Left forelimb (tissue), 1 donor: ENCODE results near the gene TMEM150C.
"Not testable (repeated sequence)": the region's sequence is repeated elsewhere in the genome, so short reads cannot be mapped to it uniquely, and the experiment has no call there.

ENCODE experiments used
- DNase-seq: peaks from one replicate; pipeline ENCODE4 v3.0.0-alpha.2; 2018; ENCODE audit warnings: low spot score

The TMEM150C gene

GRCh38 chr4:82473621-82474164 is 88.1 kb downstream of the TMEM150C start:
- DNase-seq: no peak

DNA sequence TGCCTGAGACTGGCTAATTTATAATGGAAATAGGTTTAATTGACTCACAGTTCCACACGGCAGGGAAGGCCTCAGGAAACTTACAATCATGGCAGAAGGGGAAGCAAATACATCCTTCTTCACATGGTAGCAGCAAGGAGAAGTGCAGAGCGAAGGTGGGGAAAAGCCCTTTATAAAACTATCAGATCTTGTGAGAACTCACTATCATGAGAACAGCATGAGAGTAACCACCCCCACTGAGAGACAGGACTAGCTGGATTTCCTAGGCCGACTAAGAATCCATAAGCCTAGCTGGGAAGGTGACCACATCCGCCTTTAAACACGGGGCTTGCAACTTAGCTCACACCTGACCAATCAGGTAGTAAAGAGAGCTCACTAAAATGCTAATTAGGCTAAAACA is 88.7 kb downstream of the TMEM150C start:
- not testable (repeated sequence) for DNase-seq

DNA sequence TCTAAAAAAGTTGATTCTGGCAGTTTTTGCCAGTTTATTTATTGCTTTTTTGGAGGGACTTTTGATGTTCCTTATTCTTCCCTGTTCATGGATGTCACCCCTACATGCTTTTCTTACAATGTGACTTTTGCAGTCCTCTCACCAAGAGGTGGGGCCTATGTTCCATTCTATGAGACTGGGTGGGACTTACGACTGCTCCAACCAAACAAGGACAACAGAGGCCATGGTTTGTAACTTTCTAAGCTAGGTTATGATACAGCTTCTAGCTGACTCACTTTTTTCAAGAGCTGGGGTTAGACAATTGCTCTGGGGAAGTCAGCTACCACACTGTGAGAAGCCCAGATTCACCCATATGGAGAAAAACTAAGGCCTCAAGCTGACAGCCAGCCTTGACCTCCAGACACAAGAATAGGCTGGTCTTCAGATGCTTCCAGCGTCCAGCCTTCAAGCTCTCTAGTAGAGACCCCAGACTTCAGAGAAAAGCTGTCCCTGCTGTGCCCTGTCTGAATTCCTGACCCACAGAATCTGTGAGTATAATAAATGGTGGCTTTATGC is 91.9 kb downstream of the TMEM150C start:
- no peak for DNase-seq

DNA sequence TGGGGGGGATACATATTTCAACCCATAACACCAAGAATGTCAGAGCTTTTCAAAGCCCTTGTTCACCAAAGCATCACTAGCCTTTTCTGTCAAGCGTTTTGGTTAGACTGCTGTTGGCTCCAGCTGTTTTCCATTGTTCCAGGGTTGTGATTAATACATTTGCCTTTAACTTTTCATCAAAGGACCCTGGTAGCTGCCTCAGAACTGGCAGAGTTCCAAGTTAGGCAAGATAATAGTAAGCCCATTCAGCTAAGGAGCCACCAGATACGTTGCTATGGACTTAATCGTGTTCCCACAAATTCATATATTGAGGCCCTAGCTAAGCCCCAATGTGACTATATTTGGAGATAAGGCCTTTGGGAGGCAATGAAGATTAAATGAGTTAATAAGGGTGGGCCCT is 94.3 kb downstream of the TMEM150C start:
- no peak for DNase-seq

- DNase-seq: no peak
These were observed 98.6 kb downstream of the TMEM150C start for GRCh38 chr4:82463221-82463620.

GRCh38 chr4:82462415-82462831 is 99.4 kb downstream of the TMEM150C start:
- peak; percentile 92 for DNase-seq

DNA sequence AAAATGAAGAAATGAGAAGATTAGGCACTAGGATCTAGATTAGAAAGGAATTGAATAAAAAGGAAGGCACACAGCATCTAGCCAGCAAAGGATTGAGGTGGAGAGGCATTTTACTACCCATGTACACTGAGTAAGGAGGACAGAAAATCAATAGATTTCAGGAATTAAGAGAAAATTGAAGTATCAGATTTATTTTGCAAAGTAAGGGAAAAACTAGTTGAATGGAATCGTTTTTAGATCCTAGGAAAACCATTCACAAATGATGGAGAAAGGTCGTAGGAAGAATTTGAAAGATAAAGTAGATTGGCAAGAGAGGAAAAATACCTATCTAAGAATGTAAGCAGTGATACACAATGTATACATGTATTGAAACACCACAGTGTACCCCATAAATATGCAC is 100.1 kb downstream of the TMEM150C start:
- no peak for DNase-seq

DNA sequence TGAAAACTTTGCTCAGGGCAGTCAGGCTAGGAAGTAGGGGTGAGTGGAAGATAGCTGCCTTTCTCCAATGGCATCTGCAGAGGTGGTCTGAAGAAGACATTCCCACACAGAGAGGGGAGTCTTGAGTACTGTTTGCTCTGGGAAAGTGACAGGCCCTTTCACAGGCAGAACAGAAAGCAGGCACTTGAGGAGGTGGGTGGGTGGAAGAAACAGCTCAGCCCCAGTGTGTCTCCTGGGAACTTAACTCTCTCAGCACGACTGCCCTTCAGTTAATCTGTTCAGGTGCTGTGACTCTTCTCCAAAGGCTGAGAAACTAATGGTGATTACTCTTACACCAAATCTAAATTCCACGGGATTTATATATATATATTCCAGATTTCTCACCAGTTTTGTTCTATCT is 103.1 kb downstream of the TMEM150C start:
- no peak for DNase-seq

GRCh38 chr4:82457266-82457665 is 104.5 kb downstream of the TMEM150C start:
- DNase-seq: no peak

DNA sequence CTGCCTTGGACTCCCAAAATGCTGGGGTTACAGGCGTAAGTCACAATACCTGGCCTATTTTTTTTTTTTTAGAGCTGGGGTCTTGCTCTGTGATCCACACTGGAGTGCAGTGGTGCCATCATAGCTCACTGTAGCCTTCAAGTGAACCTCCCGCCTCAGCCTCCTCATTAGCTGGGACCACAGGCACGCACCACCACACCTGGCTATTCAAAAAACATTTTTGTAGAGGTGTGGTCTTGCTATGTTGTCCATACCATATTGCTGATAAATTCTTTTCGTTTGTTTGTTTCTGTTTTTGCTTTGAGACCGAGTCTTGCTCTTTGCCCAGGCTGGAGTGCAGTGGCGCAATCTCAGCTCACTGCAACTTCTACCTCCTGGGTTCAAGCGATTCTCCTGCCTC is 109.8 kb downstream of the TMEM150C start:
- DNase-seq: no peak

- no peak for DNase-seq
These were observed 110.6 kb downstream of the TMEM150C start for GRCh38 chr4:82450966-82451755.

GRCh38 chr4:82447886-82448285 is 113.9 kb downstream of the TMEM150C start:
- no peak for DNase-seq

GRCh38 chr4:82439088-82439487 is 122.7 kb downstream of the TMEM150C start:
- no peak for DNase-seq

DNA sequence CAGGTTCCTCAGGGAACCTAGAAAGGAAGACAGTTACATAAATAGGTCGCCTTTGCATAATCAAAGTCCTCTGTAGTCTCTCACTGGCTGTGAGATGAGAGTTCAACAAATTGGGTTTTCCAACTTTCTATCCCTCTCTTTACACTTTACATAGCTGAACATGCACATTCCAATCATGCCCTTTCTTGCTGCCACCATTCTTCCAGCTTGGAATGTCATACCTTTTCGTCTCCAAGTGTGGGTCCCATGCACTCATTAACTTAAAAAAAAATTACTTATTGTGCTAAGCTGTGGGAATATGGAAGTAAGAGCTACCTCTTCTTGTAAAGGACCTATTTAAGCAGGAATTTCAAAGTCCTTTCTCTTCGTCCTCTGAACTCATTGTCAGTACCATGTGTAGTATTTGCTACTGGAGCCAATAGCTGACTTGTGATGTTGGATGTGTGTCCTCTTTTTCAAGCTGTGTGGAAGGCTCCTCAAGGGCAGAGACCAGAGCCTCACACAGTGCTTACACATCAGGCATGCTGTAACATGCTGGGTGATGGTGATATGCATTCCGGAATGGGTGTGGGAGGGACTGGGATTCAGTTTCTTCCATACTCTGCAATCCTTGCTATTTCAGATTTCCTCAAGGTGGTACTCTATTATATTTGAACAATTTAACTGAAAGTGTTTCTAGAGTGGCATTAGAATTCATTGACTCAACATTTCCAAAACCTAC is 124.3 kb downstream of the TMEM150C start:
- no peak for DNase-seq

- no peak for DNase-seq
These were observed 125.0 kb downstream of the TMEM150C start for GRCh38 chr4:82436780-82437179.

GRCh38 chr4:82436130-82436529 is 125.7 kb downstream of the TMEM150C start:
- no peak for DNase-seq

GRCh38 chr4:82434949-82435348 is 126.8 kb downstream of the TMEM150C start:
- DNase-seq: no peak

DNA sequence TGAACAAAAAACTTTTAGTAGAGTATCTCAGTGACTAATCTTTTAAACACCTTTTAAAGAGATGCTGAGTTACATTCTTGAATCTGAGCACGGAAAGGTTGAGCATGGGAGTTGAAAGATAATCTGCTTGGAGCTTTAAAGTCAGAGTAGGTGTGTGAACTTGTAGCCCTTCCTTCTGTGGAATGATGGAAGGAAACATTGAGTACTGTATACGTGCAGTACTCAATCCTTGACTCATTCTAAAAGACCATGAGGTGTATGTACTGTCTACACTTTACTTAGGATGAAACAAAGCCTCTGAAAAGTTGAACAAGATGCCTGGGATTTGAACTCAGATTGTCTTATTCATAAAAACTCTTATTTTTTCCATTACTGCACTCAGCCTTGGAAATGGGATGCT is 128.0 kb downstream of the TMEM150C start:
- no peak for DNase-seq
